ENCODE data around the gene FOSL1. TPM values are rescaled to one million over a fixed set of nuclear protein-coding genes. Genes with fewer than 3 reads are reported as not detected.
A peak's percentile ranks its signal among the peaks of the same experiment; 100 is the strongest.

Gene FOSL1
- total RNA-seq, 4 donors from 2014 or later, result 3.2 to 47.2 (median 8.7) TPM; not detected in 1

- no peak for DNase-seq (ENCODE audit: extremely low spot score)
- intact Hi-C loops (cut with DNase I), result no loop called here
- H3K4me3 ChIP-seq, result no peak overlapping the region
- no peaks in the 10 kb centered on the region for H3K36me3 ChIP-seq
- no peak overlapping the region for H3K27ac ChIP-seq (replicated peaks in 1 of 4)
- TF ChIP-seq POLR2AphosphoS5 (IDR thresholded peaks at IDR 0.05) (no peak), EP300 (IDR thresholded peaks at IDR 0.05) (no peak), POLR2A (IDR thresholded peaks at IDR 0.05; ENCODE audit: low read depth) (no peak), CTCF (IDR thresholded peaks at IDR 0.05) (no peak)
- H3K9me3 ChIP-seq, result no peaks in the 10 kb centered on the region
- H3K4me1 ChIP-seq, result peaks cover 41 to 50% (median 44%) of the 10 kb centered on the region in 4 donors
- 95% methylated on average over 4 of the region's 4 CpGs for WGBS
- peaks cover 0 to 11% (median 0%) of the 10 kb centered on the region in 4 donors for H3K27me3 ChIP-seq
These were observed 3.1 kb downstream of the FOSL1 start for GRCh38 chr11:65897020-65897471.

GRCh38 chr11:65896034-65896999 lies 3.9 kb downstream of the FOSL1 start:
- Histone ChIP-seq H3K36me3 (no peaks in the 10 kb centered on the region), H3K4me1 (peaks cover 46 to 58% (median 51%) of the 10 kb centered on the region in 4 donors), H3K27me3 (peaks cover 0 to 11% (median 0%) of the 10 kb centered on the region in 4 donors), H3K27ac (replicated peaks in 1 of 4) (no peak overlapping the region), H3K4me3 (no peak overlapping the region), H3K9me3 (no peaks in the 10 kb centered on the region)
- no peak for DNase-seq (ENCODE audit: extremely low spot score)
- intact Hi-C loops (cut with DNase I), result no loop called here
- 92% methylated on average over 14 of the region's 14 CpGs for WGBS
- TF ChIP-seq CTCF (IDR thresholded peaks at IDR 0.05) (no peak), POLR2AphosphoS5 (IDR thresholded peaks at IDR 0.05) (no peak), POLR2A (IDR thresholded peaks at IDR 0.05; ENCODE audit: low read depth) (no peak), EP300 (IDR thresholded peaks at IDR 0.05) (no peak)

- intact Hi-C loops (cut with DNase I), result no loop called here
- TF ChIP-seq POLR2A (IDR thresholded peaks at IDR 0.05; ENCODE audit: low read depth) (no peak), EP300 (IDR thresholded peaks at IDR 0.05) (no peak), POLR2AphosphoS5 (IDR thresholded peaks at IDR 0.05) (no peak), CTCF (IDR thresholded peaks at IDR 0.05) (no peak)
- no peak for DNase-seq (ENCODE audit: extremely low spot score)
These were observed 4.7 kb downstream of the FOSL1 start for GRCh38 chr11:65895482-65895981.

DNA sequence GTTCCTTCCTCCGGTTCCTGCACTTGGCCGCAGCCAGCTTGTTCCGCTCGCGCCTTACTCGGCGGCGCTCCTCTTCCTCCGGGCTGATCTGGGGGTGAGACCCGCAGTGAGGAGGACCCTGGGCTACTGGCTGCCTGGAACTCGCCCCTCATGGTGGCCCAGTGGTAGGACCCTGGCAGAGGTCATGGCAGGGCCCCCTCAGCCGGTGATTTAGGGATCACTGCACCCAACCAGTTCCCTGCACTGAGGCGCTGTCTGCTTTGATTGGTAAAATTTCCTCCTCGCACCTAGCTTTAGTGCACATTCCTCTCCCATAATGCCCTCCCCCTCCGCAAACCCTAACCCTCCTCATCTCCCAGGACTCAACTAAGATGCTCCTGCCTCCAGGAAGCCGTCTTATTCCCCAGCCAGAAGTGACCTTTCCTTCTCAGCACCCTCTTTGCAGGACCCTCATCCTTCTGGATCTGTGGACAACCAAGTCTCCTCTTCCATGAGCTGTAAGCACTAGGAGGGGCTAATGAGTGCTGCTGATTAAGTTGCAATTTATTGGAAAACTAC lies 6.1 kb downstream of the FOSL1 start:
- H3K27ac ChIP-seq (replicated peaks in 1 of 4), result peak overlapping the region; percentile 96 to 100 (median 98)
- 59% methylated on average over 13 of the region's 16 CpGs for WGBS
- intact Hi-C loops (cut with DNase I), result no loop called here
- no peak for DNase-seq (ENCODE audit: extremely low spot score)
- peak overlapping the region; percentile 27 to 84 (median 57) for H3K4me3 ChIP-seq
- H3K27me3 ChIP-seq, result peaks cover 0 to 2% (median 0%) of the 10 kb centered on the region in 4 donors
- peaks cover 42 to 57% (median 51%) of the 10 kb centered on the region in 4 donors for H3K4me1 ChIP-seq
- TF ChIP-seq POLR2A (IDR thresholded peaks at IDR 0.05; ENCODE audit: low read depth) (no peak), EP300 (IDR thresholded peaks at IDR 0.05) (no peak), POLR2AphosphoS5 (IDR thresholded peaks at IDR 0.05) (no peak), CTCF (IDR thresholded peaks at IDR 0.05) (no peak)
- H3K9me3 ChIP-seq, result no peaks in the 10 kb centered on the region
- no peaks in the 10 kb centered on the region for H3K36me3 ChIP-seq

More at GRCh38 chr11:65895482-65895981, 4.7 kb downstream of the FOSL1 start:
- H3K27ac ChIP-seq (replicated peaks in 1 of 4), result no peak overlapping the region
- H3K36me3 ChIP-seq, result no peaks in the 10 kb centered on the region
- H3K4me1 ChIP-seq, result peaks cover 42 to 60% (median 53%) of the 10 kb centered on the region in 4 donors
- H3K27me3 ChIP-seq, result peaks cover 0 to 11% (median 0%) of the 10 kb centered on the region in 4 donors
- H3K9me3 ChIP-seq, result no peaks in the 10 kb centered on the region
- H3K4me3 ChIP-seq, result no peak overlapping the region
- 94% methylated on average over 5 of the region's 5 CpGs for WGBS
